Neuronal stem cell (in vitro differentiated cells): ENCODE data around the gene CHN2.

ENCODE experiments used
- DNase-seq: peaks from one replicate; pipeline ENCODE4 v3.0.0-alpha.2; 2013; ENCODE audit warnings: low spot score
- H2AFZ ChIP-seq: one replicate; pipeline ENCODE4 v1.6.1; 2013; ENCODE audit warnings: mild to moderate bottlenecking, low read length, inconsistent platforms
- H2AK5ac ChIP-seq: 2 replicates; pipeline ENCODE4 v1.6.1; 2013; ENCODE audit warnings: low read depth, mild to moderate bottlenecking, inconsistent platforms, low read length, moderate library complexity, mixed read lengths
- H2BK120ac ChIP-seq: 2 replicates; pipeline ENCODE4 v1.6.1; 2013; ENCODE audit warnings: low read depth, mild to moderate bottlenecking, inconsistent platforms, low read length, moderate library complexity, mixed read lengths
- H2BK12ac ChIP-seq: one replicate; pipeline ENCODE4 v1.6.1; 2013; ENCODE audit warnings: low read length, inconsistent platforms
- H2BK15ac ChIP-seq: 2 replicates; pipeline ENCODE4 v1.6.1; 2013; ENCODE audit warnings: mild to moderate bottlenecking, low read length, inconsistent platforms, mixed read lengths
- H2BK5ac ChIP-seq: one replicate; pipeline ENCODE4 v1.6.1; 2013; ENCODE audit warnings: inconsistent platforms, mild to moderate bottlenecking, low read length, moderate library complexity
- H3K14ac ChIP-seq: one replicate; pipeline ENCODE4 v1.6.1; 2013; ENCODE audit warnings: low read length, inconsistent platforms
- H3K18ac ChIP-seq: 2 replicates; pipeline ENCODE4 v1.6.1; 2013; ENCODE audit warnings: low read length, inconsistent platforms
- H3K23ac ChIP-seq: 2 replicates; pipeline ENCODE4 v1.6.1; 2013; ENCODE audit warnings: low read depth, mild to moderate bottlenecking, mixed read lengths, low read length, inconsistent platforms; ENCODE audit not compliant: poor library complexity
- H3K27ac ChIP-seq: replicated peaks from 3 replicates; pipeline ENCODE4 v1.5.1; 2013; ENCODE audit warnings: low read length, inconsistent platforms
- H3K27me3 ChIP-seq, 3 experiments: 2 replicates each; pipeline ENCODE4 v1.6.1; 2013; ENCODE audit warnings: low read length in 3 of 3, mild to moderate bottlenecking in 2 of 3, inconsistent platforms in 1 of 3, low read depth in 1 of 3, mixed read lengths in 1 of 3, moderate library complexity in 1 of 3; ENCODE audit not compliant: control insufficient read depth in 3 of 3, insufficient read depth in 3 of 3
- H3K36me3 ChIP-seq, 2 donors: replicated peaks in 1 of 2; 2 replicates each; pipeline ENCODE4 v1.6.1; 2013; ENCODE audit warnings: low read length in 2 of 2; ENCODE audit not compliant: control insufficient read depth in 2 of 2, insufficient read depth in 2 of 2
- H3K4ac ChIP-seq: 2 replicates; pipeline ENCODE4 v1.6.1; 2013; ENCODE audit warnings: inconsistent platforms, mild to moderate bottlenecking, low read length, moderate library complexity
- H3K4me1 ChIP-seq, 2 donors: 1 replicate in 1 of 2; 2 replicates in 1 of 2; pipeline ENCODE4 v1.6.1; 2013; ENCODE audit warnings: low read length in 2 of 2, low read depth in 1 of 2; ENCODE audit not compliant: control insufficient read depth in 2 of 2, insufficient read depth in 1 of 2
- H3K4me2 ChIP-seq: one replicate; pipeline ENCODE4 v1.6.1; 2013; ENCODE audit warnings: mild to moderate bottlenecking, low read length, inconsistent platforms; ENCODE audit not compliant: insufficient read depth, poor library complexity, severe bottlenecking
- H3K4me3 ChIP-seq, 2 donors: 2 replicates each; pipeline ENCODE4 v1.5.1; 2013; ENCODE audit warnings: low read length in 2 of 2, mild to moderate bottlenecking in 2 of 2, inconsistent platforms in 1 of 2, moderate library complexity in 1 of 2
- H3K79me1 ChIP-seq: one replicate; pipeline ENCODE4 v1.6.1; 2013; ENCODE audit warnings: low read depth, mild to moderate bottlenecking, inconsistent platforms, low read length, moderate library complexity
- H3K9ac ChIP-seq: one replicate; pipeline ENCODE4 v1.6.1; 2013; ENCODE audit warnings: mild to moderate bottlenecking, low read depth, low read length, inconsistent platforms; ENCODE audit not compliant: poor library complexity
- H3K9me3 ChIP-seq, 2 donors: replicated peaks in 1 of 2; 2 replicates each; pipeline versions ENCODE3 to v1.6.1; 2013; ENCODE audit warnings: low read length in 2 of 2, mild to moderate bottlenecking in 2 of 2, inconsistent platforms in 1 of 2, low read depth in 1 of 2, mixed read lengths in 1 of 2, moderate library complexity in 1 of 2; ENCODE audit not compliant: control insufficient read depth in 2 of 2, insufficient read depth in 1 of 2
- H4K8ac ChIP-seq: one replicate; pipeline ENCODE4 v1.6.1; 2013; ENCODE audit warnings: low read depth, mild to moderate bottlenecking, inconsistent platforms, low read length, moderate library complexity
- H4K91ac ChIP-seq: one replicate; pipeline ENCODE4 v1.6.1; 2013; ENCODE audit warnings: low read length, low read depth, mild to moderate bottlenecking, inconsistent platforms; ENCODE audit not compliant: poor library complexity
- WGBS, 2 donors: extraction: QIAGEN DNeasy Blood & Tissue Kit; methylation state at CpG; one replicate each; pipeline ENCODE4 v1.1.7; 2013; ENCODE audit warnings: missing lambda C conversion rate in 2 of 2, mixed read lengths in 1 of 2; ENCODE audit not compliant: insufficient read length in 2 of 2, insufficient replicate concordance in 1 of 2; ENCODE audit errors: extremely low coverage in 2 of 2; 5-methylcytosine and 5-hydroxymethylcytosine counted together

The CHN2 gene

GRCh38 chr7:29315122-29315891 lies 120.7 kb downstream of the CHN2 start:
- H2BK12ac ChIP-seq: no peak overlapping the region
- no peak overlapping the region for H2BK15ac ChIP-seq
- no peaks in the 10 kb centered on the region for H3K79me1 ChIP-seq
- H3K9ac ChIP-seq: no peak overlapping the region
- H3K4ac ChIP-seq: no peak overlapping the region
- no peak overlapping the region for H3K18ac ChIP-seq
- no peak overlapping the region for H2AK5ac ChIP-seq
- H3K36me3 ChIP-seq: no peaks in the 10 kb centered on the region
- WGBS, 2 donors: no CpG with 5 or more reads among the region's 3 CpGs
- H2BK5ac ChIP-seq: no peak overlapping the region
- no peak overlapping the region for H3K4me2 ChIP-seq
- H3K4me1 ChIP-seq: peaks cover 0 to 2% of the 10 kb centered on the region in 2 donors
- H3K23ac ChIP-seq: no peak overlapping the region
- H3K27ac ChIP-seq: no peak overlapping the region
- no peak overlapping the region for H2AFZ ChIP-seq
- no peak overlapping the region for H3K14ac ChIP-seq
- no peak for DNase-seq
- no peak overlapping the region for H3K4me3 ChIP-seq
- H4K91ac ChIP-seq: no peak overlapping the region
- H4K8ac ChIP-seq: no peak overlapping the region
- H3K9me3 ChIP-seq: no peaks in the 10 kb centered on the region
- no peaks in the 10 kb centered on the region for H3K27me3 ChIP-seq
- no peak overlapping the region for H2BK120ac ChIP-seq

DNA sequence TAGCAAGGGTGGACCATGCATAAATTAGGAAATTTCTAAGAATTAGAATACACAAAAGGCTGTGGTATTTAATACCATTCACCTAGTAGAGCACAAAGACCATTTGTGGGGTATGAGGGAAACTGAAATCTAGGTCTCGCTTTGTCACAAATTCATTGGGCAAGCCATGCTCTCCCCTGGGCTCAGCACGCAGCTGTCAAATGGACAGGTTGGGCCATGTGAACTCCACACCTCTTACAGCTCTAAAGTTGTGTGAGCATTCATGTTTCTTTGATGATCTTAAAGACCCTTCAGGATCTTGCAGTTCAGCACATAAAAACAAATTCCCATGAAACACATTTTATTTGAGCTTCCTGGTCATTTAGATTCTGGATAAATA lies 121.3 kb downstream of the CHN2 start:
- Histone ChIP-seq H3K23ac (no peak overlapping the region), H3K27ac (no peak overlapping the region), H3K36me3 (no peaks in the 10 kb centered on the region), H2BK5ac (no peak overlapping the region), H2BK120ac (no peak overlapping the region), H3K4me2 (no peak overlapping the region), H3K4me1 (peaks cover 0 to 2% of the 10 kb centered on the region in 2 donors), H3K27me3 (no peaks in the 10 kb centered on the region), H3K79me1 (no peaks in the 10 kb centered on the region), H2AK5ac (no peak overlapping the region), H3K18ac (no peak overlapping the region), H2BK15ac (no peak overlapping the region), H3K9ac (no peak overlapping the region), H4K91ac (no peak overlapping the region), H3K4ac (no peak overlapping the region), H3K9me3 (no peaks in the 10 kb centered on the region), H3K14ac (no peak overlapping the region), H3K4me3 (no peak overlapping the region), H2BK12ac (no peak overlapping the region), H4K8ac (no peak overlapping the region), H2AFZ (no peak overlapping the region)
- DNase-seq: no peak
- WGBS, 2 donors: no CpG with 5 or more reads among the region's 2 CpGs

GRCh38 chr7:29316926-29317325 lies 122.4 kb downstream of the CHN2 start:
- no peaks in the 10 kb centered on the region for H3K36me3 ChIP-seq
- no peak overlapping the region for H4K91ac ChIP-seq

GRCh38 chr7:29318853-29319718 lies 124.5 kb downstream of the CHN2 start:
- Histone ChIP-seq H2BK120ac (no peak overlapping the region), H3K14ac (no peak overlapping the region), H2BK5ac (no peak overlapping the region), H3K18ac (no peak overlapping the region), H3K9me3 (no peaks in the 10 kb centered on the region), H3K4ac (no peak overlapping the region), H3K9ac (no peak overlapping the region), H3K27me3 (no peaks in the 10 kb centered on the region), H3K4me2 (no peak overlapping the region), H3K27ac (no peak overlapping the region), H2BK15ac (no peak overlapping the region), H4K91ac (no peak overlapping the region), H2AFZ (peak overlapping the region; percentile 31), H2BK12ac (no peak overlapping the region), H3K36me3 (no peaks in the 10 kb centered on the region), H3K23ac (no peak overlapping the region), H2AK5ac (no peak overlapping the region), H3K79me1 (no peaks in the 10 kb centered on the region), H3K4me1 (peaks cover 0 to 2% of the 10 kb centered on the region in 2 donors), H4K8ac (no peak overlapping the region), H3K4me3 (no peak overlapping the region)
- no CpG with 5 or more reads among the region's 9 CpGs for WGBS, 2 donors
- DNase-seq: no peak

More at GRCh38 chr7:29316926-29317325, 122.4 kb downstream of the CHN2 start:
- H2AFZ ChIP-seq: no peak overlapping the region
- no peak overlapping the region for H2AK5ac ChIP-seq
- H3K4me3 ChIP-seq: no peak overlapping the region
- H3K9me3 ChIP-seq: no peaks in the 10 kb centered on the region
- peaks cover 0 to 2% of the 10 kb centered on the region in 2 donors for H3K4me1 ChIP-seq
- no peak overlapping the region for H3K4me2 ChIP-seq
- WGBS, 2 donors: no CpG with 5 or more reads among the region's 3 CpGs
- no peak overlapping the region for H3K4ac ChIP-seq
- no peak overlapping the region for H4K8ac ChIP-seq
- H2BK15ac ChIP-seq: no peak overlapping the region
- H3K27me3 ChIP-seq: no peaks in the 10 kb centered on the region
- no peaks in the 10 kb centered on the region for H3K79me1 ChIP-seq
- no peak overlapping the region for H3K18ac ChIP-seq
- H2BK120ac ChIP-seq: no peak overlapping the region
- H3K23ac ChIP-seq: no peak overlapping the region
- no peak overlapping the region for H3K27ac ChIP-seq
- no peak overlapping the region for H3K14ac ChIP-seq
- no peak overlapping the region for H3K9ac ChIP-seq
- H2BK5ac ChIP-seq: no peak overlapping the region
- no peak for DNase-seq
- no peak overlapping the region for H2BK12ac ChIP-seq
